Measurements from ENCODE around the gene PDGFD.
"Not testable (repeated sequence)": the region's sequence is repeated elsewhere in the genome, so short reads cannot be mapped to it uniquely, and the experiment has no call there.

PDGFD gene

DNA sequence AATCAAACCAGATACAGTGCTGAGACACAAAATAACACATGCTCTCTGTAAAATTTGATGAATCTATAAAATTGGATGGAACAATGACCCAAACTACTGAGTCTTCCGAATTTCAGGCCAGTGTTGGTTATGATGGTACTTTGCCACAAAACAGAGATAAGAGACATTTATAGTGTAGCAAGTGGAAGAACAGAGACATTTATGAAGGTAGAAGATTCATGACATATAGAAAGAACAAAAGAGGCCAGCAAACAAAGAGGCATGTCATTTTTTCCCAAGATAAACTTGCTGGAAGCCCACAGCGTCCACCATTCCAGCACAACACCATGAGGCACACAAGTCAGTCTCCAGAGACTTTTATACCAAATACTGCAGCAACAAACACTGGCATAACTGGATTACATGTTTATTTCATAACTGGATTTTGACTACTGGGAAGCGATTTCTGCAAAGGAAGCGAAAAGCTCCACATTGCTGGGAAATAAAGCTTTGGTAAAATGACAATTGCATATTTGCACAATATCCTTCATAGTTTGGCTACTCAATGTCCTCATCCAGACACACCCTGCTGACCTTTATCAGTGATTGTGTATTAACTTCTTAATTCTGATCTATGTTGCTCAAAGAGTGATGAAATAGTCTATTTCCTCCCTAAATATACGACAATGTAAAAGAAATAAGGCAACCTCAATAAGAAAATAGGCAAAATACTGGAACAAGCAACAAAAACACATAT, 110.0 kb downstream of the PDGFD start:
- Histone ChIP-seq H3K27ac (no peak overlapping the region), H3K4me3 (no peak overlapping the region), H3K36me3 (ENCODE audit: insufficient read depth, low read length) (no peaks in the 10 kb centered on the region), H3K9me3 (ENCODE audit: low read depth, low read length) (no peaks in the 10 kb centered on the region), H3K9ac (ENCODE audit: insufficient read length) (no peak overlapping the region)
- no peak for TF ChIP-seq POLR2AphosphoS5 (IDR thresholded peaks at IDR 0.05; ENCODE audit: borderline replicate concordance, low read depth, low read length)
- no peak for TF ChIP-seq FOXP2 (optimal IDR thresholded peaks at IDR 0.05; ENCODE audit: control extremely low read depth, extremely low read length, insufficient read depth)
- no peak for TF ChIP-seq EZH2 (IDR thresholded peaks at IDR 0.05)
- DNase-seq (ENCODE audit: low read depth, low spot score): no peak

DNA sequence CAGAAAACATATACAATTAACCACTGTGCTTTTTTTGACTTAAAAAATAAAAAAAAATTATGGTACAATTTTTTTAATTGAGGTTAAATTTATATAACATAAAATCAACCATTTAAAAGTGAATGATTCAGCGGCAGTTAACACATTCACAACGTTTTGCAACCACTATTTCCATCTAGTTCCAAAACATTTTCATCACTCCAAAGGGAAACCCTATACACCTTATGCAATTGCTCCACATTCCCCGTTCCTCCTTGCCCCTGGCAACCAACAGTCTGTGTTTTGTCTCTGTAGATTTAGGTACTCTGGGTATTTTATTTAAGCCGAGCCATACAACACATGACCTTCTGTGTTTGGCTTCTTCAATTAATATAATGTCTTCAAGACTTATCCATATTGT, 112.2 kb downstream of the PDGFD start:
- Histone ChIP-seq H3K27ac (no peak overlapping the region), H3K9me3 (ENCODE audit: low read depth, low read length) (no peaks in the 10 kb centered on the region), H3K36me3 (ENCODE audit: insufficient read depth, low read length) (no peaks in the 10 kb centered on the region), H3K4me3 (no peak overlapping the region), H3K9ac (ENCODE audit: insufficient read length) (no peak overlapping the region)
- DNase-seq (ENCODE audit: low read depth, low spot score): no peak
- no peak for TF ChIP-seq EZH2 (IDR thresholded peaks at IDR 0.05)
- no peak for TF ChIP-seq POLR2AphosphoS5 (IDR thresholded peaks at IDR 0.05; ENCODE audit: borderline replicate concordance, low read depth, low read length)
- TF ChIP-seq FOXP2 (optimal IDR thresholded peaks at IDR 0.05; ENCODE audit: control extremely low read depth, extremely low read length, insufficient read depth): no peak

DNA sequence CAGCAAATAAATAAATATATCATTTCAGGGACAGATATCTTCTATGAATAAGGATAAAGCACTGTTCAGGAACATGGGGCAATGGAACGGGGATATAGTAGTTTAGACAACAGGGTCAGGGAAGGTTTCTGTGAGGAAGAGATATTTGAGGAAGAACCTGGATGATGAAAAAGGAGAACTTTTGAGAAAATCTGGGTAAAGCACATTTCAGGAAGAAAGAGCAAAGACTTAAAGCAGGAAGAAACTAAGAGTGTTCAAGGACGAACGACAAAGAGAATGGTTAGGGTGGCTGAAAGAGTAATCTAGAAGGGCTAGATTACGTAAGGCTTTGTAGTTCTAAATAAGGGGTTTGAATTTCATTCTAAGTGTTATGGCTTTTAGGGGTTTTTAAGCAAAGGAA, 114.8 kb downstream of the PDGFD start:
- no peaks in the 10 kb centered on the region for H3K9me3 ChIP-seq (ENCODE audit: low read depth, low read length)
- no peaks in the 10 kb centered on the region for H3K36me3 ChIP-seq (ENCODE audit: insufficient read depth, low read length)
- TF ChIP-seq POLR2AphosphoS5 (IDR thresholded peaks at IDR 0.05; ENCODE audit: borderline replicate concordance, low read depth, low read length) (no peak), FOXP2 (optimal IDR thresholded peaks at IDR 0.05; ENCODE audit: control extremely low read depth, extremely low read length, insufficient read depth) (no peak), EZH2 (IDR thresholded peaks at IDR 0.05) (no peak)

DNA sequence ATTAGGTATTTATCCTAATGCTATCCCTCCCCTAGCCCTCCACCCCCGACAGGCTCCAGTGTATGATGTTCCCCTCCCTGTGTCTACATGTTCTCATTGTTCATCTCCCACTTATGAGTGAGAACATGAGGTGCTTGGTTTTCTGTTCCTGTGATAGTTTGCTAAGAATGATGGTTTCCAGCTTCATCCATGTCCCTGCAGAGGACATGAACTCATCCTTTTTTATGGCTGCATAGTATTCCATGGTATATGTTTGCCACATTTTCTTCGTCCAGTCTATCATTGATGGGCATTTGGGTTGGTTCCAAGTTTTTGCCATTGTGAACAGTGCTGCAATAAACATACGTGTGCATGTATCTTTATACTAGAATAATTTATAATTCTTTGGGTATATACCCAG, 117.1 kb downstream of the PDGFD start:
- not testable (repeated sequence) for H3K36me3 ChIP-seq (ENCODE audit: insufficient read depth, low read length); H3K9ac ChIP-seq (ENCODE audit: insufficient read length); H3K9me3 ChIP-seq (ENCODE audit: low read depth, low read length); H3K27ac ChIP-seq; H3K4me3 ChIP-seq; DNase-seq (ENCODE audit: low read depth, low spot score)

More for the DNA sequence above, 114.8 kb downstream of the PDGFD start:
- DNase-seq (ENCODE audit: low read depth, low spot score): no peak
- Histone ChIP-seq H3K9ac (ENCODE audit: insufficient read length) (no peak overlapping the region), H3K27ac (no peak overlapping the region), H3K4me3 (no peak overlapping the region)

DNA sequence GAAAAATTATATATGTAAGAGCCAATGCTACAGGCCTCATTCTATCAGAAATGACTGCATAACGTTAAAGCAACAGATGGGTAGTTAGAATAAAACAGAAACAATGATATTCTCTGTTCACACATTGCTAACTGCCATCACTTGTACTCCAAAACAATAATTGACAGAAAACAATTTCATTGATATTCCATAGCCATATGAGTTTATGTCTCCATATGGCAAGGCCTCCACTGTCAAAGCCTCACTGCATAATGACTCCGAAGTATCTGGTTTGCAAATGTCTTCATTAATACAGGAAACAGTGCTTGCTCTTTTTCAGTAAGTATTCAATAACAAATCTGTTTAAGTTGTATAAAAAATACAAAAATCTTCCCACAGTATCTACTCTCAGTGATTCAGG, 117.6 kb downstream of the PDGFD start:
- Histone ChIP-seq H3K9me3 (ENCODE audit: low read depth, low read length) (no peaks in the 10 kb centered on the region), H3K9ac (ENCODE audit: insufficient read length) (no peak overlapping the region), H3K27ac (no peak overlapping the region), H3K4me3 (no peak overlapping the region), H3K36me3 (ENCODE audit: insufficient read depth, low read length) (no peaks in the 10 kb centered on the region)
- TF ChIP-seq FOXP2 (optimal IDR thresholded peaks at IDR 0.05; ENCODE audit: control extremely low read depth, extremely low read length, insufficient read depth) (no peak), EZH2 (IDR thresholded peaks at IDR 0.05) (no peak)
- no peak for DNase-seq (ENCODE audit: low read depth, low spot score)

DNA sequence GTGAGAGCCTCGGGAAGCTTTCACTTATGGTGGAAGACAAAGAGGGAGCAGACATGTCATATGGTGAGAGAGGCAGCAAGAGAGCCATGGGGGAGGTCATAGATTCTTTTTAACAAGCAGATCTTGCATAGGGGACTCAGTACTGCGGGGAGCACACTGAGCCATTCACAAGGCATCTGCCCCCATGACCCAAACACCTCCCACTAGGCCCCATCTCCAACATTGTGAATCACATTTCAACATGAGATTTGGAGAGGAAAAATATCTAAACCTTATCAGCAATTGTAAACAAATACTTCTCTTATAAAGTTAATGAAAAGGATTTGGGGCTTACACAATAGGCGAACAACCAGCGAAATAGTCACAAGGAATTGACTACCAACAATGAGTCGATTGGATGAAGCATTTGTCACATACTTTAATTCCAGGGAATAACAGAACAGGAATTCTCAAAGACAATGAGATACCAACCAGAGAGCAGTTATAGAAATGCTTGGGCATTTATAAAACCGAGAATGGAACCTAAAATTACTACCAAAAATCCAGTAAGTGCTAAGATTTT, 120.2 kb downstream of the PDGFD start:
- H3K27ac ChIP-seq: no peak overlapping the region
- no peak for DNase-seq (ENCODE audit: low read depth, low spot score)
- no peaks in the 10 kb centered on the region for H3K9me3 ChIP-seq (ENCODE audit: low read depth, low read length)
- H3K4me3 ChIP-seq: no peak overlapping the region
- no peak for TF ChIP-seq EZH2 (IDR thresholded peaks at IDR 0.05)
- H3K9ac ChIP-seq (ENCODE audit: insufficient read length): no peak overlapping the region
- H3K36me3 ChIP-seq (ENCODE audit: insufficient read depth, low read length): no peaks in the 10 kb centered on the region

DNA sequence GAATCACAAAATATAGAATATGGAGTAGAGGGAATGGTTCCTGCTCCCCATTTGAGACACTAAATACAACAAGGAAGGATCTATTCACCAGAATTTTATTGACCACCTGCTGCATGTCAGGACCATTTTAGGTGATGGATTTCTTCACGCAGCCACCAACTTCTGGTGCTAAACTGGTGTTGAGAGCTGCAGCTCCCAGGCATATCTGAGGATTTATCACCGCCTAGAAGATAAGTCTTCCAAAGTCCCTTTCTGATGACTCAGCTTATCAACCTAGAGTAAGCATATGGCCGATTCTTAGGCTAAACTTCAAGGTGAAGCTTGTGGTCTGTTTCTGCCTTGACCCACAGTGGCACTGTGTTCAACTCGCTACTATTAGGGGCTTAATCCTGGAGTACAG, 120.8 kb downstream of the PDGFD start:
- H3K9me3 ChIP-seq (ENCODE audit: low read depth, low read length): no peaks in the 10 kb centered on the region
- TF ChIP-seq FOXP2 (optimal IDR thresholded peaks at IDR 0.05; ENCODE audit: control extremely low read depth, extremely low read length, insufficient read depth) (no peak), EZH2 (IDR thresholded peaks at IDR 0.05) (no peak), POLR2AphosphoS5 (IDR thresholded peaks at IDR 0.05; ENCODE audit: borderline replicate concordance, low read depth, low read length) (no peak)
- no peak for DNase-seq (ENCODE audit: low read depth, low spot score)
- H3K9ac ChIP-seq (ENCODE audit: insufficient read length): no peak overlapping the region
- no peak overlapping the region for H3K27ac ChIP-seq
- no peaks in the 10 kb centered on the region for H3K36me3 ChIP-seq (ENCODE audit: insufficient read depth, low read length)
- H3K4me3 ChIP-seq: no peak overlapping the region

DNA sequence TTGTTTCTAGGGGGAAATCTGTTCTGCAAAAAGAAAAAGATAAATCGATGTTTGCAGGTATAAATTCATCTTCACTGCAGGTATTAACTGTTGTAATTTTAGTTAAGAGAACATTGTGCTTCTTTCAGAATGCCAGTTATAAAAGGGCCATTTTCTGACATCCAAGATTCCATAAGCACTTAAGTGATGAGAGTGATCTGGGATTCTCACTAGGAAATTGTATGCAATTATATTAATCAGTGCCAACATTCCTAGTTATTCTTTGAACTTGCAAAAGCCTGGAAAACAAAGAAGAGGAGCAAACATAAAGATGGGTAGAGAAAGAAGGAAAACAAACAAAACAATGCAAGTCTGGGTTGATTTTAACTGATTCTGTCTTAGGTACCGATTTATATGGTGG, 122.2 kb downstream of the PDGFD start:
- H3K36me3 ChIP-seq (ENCODE audit: insufficient read depth, low read length): no peaks in the 10 kb centered on the region
- no peaks in the 10 kb centered on the region for H3K9me3 ChIP-seq (ENCODE audit: low read depth, low read length)
- no peak for TF ChIP-seq POLR2AphosphoS5 (IDR thresholded peaks at IDR 0.05; ENCODE audit: borderline replicate concordance, low read depth, low read length)
- TF ChIP-seq EZH2 (IDR thresholded peaks at IDR 0.05): no peak
- TF ChIP-seq FOXP2 (optimal IDR thresholded peaks at IDR 0.05; ENCODE audit: control extremely low read depth, extremely low read length, insufficient read depth): no peak
- DNase-seq (ENCODE audit: low read depth, low spot score): no peak
- H3K4me3 ChIP-seq: no peak overlapping the region
- no peak overlapping the region for H3K27ac ChIP-seq
- H3K9ac ChIP-seq (ENCODE audit: insufficient read length): no peak overlapping the region

DNA sequence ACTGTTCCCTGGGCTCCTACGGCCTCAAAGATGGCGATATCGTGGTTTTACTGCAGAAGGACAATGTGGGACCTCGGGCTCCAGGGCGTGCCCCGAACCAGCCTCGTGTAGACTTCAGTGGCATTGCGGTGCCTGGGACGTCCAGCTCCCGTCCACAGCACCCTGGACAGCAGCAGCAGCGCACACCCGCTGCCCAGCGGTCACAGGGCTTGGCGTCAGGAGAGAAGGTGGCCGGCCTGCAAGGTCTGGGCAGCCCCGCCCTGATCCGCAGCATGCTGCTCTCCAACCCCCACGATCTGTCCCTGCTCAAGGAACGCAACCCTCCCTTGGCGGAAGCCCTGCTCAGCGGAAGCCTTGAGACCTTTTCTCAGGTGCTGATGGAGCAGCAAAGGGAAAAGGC, 127.0 kb downstream of the PDGFD start:
- Histone ChIP-seq H3K4me3 (no peak overlapping the region), H3K9me3 (ENCODE audit: low read depth, low read length) (no peaks in the 10 kb centered on the region), H3K9ac (ENCODE audit: insufficient read length) (no peak overlapping the region), H3K27ac (no peak overlapping the region), H3K36me3 (ENCODE audit: insufficient read depth, low read length) (no peaks in the 10 kb centered on the region)
- TF ChIP-seq EZH2 (IDR thresholded peaks at IDR 0.05): no peak
- no peak for TF ChIP-seq FOXP2 (optimal IDR thresholded peaks at IDR 0.05; ENCODE audit: control extremely low read depth, extremely low read length, insufficient read depth)
- no peak for TF ChIP-seq POLR2AphosphoS5 (IDR thresholded peaks at IDR 0.05; ENCODE audit: borderline replicate concordance, low read depth, low read length)
- DNase-seq (ENCODE audit: low read depth, low spot score): no peak

All from SK-N-MC (cell line).